ENCODE results near the gene CPVL.

DNA sequence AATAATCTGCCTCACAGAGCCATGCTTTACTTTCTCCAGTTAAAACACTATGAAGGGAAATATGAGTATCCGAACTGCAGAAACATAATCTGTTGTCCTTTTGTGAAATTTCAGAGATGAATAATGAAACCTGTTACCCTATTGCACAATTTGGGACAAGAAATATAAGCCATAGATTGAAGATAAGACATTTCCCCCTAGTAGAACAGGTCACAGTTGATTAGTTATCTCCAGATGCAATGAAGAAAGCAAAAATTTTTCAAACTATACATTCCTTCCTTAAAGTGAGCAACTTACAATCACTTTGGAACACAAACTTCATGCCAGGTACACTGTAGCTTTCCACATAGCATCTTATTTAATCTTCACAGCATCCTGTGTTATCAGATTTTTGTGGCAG lies 46.0 kb upstream of the CPVL start:
- TF ChIP-seq, protein P1, sequence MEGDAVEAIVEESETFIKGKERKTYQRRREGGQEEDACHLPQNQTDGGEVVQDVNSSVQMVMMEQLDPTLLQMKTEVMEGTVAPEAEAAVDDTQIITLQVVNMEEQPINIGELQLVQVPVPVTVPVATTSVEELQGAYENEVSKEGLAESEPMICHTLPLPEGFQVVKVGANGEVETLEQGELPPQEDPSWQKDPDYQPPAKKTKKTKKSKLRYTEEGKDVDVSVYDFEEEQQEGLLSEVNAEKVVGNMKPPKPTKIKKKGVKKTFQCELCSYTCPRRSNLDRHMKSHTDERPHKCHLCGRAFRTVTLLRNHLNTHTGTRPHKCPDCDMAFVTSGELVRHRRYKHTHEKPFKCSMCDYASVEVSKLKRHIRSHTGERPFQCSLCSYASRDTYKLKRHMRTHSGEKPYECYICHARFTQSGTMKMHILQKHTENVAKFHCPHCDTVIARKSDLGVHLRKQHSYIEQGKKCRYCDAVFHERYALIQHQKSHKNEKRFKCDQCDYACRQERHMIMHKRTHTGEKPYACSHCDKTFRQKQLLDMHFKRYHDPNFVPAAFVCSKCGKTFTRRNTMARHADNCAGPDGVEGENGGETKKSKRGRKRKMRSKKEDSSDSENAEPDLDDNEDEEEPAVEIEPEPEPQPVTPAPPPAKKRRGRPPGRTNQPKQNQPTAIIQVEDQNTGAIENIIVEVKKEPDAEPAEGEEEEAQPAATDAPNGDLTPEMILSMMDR (IDR thresholded peaks at IDR 0.05; ENCODE audit: borderline replicate concordance, extremely low read depth, low read length, poor library complexity, severe bottlenecking): no peak
- TF ChIP-seq EZH2 (IDR thresholded peaks at IDR 0.05; ENCODE audit: borderline replicate concordance, low read depth, low read length, severe bottlenecking): no peak
